GM18868 (cell line): ENCODE measurements around the gene C17orf107.
"Not testable (repeated sequence)": the region's sequence is repeated elsewhere in the genome, so short reads cannot be mapped to it uniquely, and the experiment has no call there.

Source experiments
- ATAC-seq: cut with Tn5 transposase; IDR thresholded peaks from one replicate; pipeline ENCODE4 v1.9.1; 2021; ENCODE audit warnings: mild to moderate bottlenecking, moderate library complexity; ENCODE audit not compliant: unreplicated experiment

Gene C17orf107

DNA sequence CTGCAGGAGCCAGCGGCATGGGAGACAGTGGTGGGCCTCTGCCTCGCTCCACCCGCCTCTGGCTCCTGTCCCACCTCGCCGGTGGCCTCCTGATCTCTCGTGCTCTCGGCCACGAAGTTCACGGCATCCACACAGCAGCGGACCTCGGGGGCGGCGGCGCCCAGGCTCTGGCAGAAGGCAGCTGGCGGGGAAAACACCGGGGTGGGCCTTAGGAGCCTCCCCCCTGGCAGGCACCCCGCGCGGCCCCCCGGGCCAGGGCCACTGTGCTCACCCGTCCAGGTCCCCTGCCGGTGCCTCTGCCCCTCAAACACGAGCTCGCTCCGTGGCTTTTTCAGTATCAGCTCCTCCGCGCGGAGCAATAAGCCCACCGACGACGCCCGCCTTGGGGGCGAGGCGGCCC is 409 bp upstream of the C17orf107 start:
- no peak for ATAC-seq

DNA sequence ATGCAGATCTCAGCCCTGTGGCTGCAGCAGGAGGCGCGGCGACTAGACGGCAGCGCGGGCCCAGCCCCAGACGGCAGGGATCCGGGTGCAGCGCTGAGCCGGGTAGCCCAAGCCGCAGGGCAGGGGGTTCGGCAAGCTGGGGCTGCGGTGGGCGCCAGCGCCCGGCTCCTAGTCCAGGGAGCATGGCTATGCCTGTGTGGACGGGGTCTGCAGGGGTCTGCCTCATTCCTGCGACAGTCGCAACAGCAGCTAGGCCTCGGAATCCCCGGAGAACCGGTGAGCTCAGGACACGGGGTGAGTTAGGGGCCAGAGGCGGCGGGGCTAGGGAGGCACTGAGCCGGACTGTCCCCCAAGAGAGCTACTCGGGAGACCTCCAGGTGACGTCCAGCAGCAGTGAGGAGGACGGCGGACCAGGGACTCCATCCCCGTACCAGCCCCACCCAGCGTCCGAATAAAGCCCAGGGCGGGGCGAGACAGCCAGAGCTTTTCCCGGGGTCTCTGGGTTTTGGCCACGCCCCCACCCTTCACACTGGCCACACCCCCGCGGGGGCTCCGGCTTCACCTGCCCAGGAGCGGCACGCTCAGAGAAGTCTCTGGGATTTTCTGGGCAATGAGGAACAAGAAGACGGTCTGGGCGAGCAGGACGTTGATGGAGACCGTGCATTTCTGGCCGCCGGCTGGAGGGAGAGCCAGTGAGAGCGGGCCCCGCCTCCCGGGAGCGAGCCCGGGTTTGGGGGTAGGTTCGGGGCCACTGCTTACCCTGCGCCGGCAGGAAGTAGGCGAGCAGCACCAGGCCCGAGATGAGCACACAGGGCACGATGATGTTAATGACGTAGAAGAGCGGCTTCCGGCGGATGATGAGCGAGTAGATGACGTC is 1.1 kb downstream of the C17orf107 start:
- ATAC-seq: no peak

DNA sequence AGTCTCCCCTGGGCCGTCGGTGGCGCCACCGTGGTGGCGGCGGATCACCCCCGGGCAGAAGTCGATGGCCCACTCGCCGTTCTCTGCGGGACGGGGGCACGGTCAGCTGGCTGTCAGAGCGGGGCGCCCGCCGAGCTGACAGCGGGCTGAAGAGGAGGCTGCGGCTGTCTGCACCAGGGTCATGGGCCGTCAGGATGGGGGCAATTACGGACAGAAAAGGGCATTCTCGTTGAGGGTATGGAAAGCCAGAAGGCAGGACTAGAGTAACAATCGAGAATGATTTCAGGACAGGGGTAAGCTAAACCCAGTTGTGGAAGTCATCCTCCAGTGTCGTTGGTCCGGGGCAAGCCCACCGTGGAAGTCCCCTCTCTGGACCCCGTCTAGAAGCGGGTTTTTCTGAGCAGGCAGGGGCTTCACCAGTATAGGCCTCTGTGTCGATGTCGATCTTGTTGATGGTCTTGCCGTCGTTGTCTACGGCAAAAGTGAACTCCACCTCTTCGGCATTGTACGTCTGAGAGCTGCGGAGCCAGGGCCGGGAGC is 1.8 kb downstream of the C17orf107 start:
- no peak for ATAC-seq

DNA sequence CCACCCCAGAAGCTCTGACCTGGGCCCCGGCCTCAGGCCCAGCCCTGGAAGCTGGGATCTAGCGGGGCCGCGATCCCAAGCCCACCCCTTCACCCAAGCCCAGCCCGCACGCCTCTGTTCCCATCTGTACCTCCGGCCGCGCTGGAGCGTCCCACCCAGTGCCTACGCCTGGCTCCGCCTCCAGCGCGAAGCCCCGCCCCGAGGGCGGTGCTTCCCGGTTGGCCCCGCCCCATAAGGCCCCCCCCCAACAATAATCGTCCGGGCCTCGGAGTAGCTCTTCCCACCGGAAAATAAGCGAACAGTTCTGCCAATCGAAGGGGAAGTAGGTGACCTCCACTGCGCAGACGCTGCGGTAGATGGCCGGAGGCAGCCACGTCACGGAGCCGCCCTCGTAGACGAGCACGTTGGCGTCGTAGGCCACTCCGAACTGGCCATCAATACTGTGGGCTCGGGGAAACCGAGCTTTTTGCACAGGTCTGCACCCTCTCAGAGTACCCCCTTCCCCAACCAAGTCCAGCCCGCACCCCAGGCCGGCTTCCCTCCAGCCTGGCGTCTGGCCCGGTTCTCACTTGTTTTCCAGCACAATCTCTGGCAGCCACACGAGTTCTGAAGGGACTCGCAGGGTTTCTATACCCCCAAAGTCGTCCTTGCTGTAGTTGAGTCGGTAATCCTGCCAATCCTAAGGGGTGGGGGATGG is 2.5 kb downstream of the C17orf107 start:
- ATAC-seq: no peak

DNA sequence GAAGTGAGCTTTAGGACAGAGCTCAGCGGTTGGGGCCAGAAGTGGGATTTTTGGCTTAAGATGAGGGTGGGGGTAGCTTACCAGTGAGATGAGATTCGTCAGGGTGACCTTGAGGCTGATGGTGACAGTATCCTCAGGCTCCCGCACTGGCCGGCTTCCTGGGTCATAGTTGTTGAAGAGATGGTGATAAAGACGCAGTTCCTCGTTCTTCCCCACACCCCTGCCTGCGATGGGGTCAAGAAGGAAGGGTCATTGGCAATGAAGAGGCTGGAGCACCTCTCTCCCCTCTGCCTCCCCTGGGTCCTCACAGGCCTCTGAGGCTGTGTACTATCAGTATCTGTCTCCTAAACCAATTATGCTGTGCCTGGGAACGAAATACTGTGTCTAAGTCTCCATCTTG is 3.2 kb downstream of the C17orf107 start:
- ATAC-seq: no peak

DNA sequence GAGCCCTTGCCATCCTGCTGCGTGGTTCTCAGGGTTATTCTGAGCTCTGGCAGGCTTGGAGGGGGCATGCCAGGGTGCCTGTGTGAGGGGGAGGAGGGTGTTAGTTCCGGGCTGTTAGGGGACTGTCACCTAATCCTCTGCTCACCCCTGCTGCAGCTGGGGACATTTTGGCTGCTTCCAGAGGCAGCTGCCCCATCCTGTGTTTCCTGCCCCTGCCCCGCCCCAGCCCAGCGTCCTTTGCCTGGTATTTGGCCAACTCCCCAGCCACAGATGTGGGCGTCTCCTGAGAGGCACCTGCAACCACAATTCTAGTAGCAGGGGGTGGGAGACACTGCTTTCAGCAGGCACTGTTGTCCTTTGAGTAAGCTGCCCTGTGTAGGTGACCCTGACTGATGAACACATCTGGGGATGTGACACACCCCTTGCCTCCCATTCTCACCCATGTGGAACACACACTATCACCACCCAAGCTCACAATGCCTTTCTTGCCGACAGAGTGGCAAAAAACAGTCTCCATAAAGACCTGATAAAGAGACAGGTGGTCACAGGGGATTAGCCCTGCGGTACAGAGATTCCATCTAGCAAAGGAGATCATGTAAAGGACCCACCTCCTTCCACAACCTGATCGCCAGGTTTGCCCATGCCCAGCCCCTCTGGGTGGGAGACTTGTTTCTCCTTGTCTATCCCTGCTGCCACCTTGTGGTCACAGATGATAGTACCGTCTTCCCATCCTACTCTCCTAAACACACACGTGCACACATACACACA is 3.9 kb downstream of the C17orf107 start, which contains the start of gene CHRNE:
CHRNE (minus strand) TSS at position 48 of the 768 bp plus-strand sequence; CDS start at position 13, 35 bp downstream.
- no peak for ATAC-seq

DNA sequence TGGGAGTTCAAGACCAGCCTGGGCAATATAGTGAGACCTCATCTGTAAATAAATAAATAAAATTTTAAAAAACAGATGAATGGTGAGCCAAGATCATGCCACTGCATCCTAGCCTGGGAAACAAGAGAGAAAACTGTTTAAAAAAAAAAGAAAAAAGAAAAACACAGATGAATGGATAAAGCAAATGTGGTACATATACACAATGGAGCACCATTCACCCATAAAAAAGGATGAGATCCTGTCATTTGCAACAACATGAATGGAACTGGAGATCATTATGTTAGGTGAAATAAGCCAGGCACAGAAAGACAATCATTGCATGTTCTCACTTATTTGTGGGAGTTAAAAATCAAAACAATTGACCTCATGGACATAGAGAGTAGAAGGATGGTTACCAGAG is 7.3 kb downstream of the C17orf107 start:
- ATAC-seq: not testable (repeated sequence)

DNA sequence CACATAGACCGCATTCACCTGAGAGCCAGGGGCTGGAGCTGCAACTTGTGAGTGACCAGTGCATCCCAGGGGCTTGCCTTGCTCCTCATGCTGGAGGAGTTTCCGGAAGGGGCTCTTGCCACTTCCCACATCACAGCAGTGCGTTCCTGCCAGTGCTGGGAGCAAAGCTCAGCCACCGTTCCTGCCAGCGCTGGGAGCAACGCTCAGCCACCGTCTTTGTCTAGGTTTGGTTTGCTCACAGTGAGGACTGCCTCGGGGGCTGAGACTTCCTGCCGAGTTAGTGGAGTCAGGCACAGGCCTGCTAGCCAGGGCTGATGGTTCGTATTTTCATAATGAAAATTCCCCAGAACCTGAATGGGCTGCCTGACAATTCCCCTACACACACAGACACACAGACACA is 9.0 kb downstream of the C17orf107 start:
- no peak for ATAC-seq

DNA sequence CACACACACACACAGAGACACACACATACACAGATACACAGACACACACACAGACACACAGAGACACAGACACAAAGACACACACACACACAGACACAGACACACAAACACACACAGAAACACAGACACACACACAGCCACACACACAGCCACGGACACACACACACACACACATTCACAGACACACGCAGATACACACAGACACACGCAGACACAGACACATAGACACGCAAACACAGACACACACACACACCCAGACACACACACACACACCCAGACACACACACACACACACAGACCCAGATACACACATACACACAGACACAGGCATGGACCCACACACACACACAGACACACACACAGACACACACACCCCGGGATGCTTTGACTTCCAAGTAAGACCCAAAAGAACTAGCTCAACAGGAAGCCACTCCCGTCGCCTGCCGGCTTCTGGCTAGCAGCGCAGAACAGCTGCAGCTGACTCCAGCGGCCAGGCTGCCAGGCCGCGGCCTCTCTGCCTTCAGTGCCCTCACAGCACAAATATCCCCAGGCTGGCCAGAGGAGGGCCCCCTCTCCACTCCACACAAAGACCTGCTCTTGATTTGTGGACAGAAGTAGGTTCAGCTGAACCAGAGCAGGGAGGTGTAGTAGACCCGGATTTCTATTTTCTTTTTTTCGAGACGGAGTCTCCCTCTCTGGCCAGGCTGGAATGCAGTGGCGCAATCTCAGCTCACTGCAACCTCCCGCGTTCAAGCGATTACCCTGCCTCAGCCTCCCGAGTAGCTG is 9.6 kb downstream of the C17orf107 start:
- ATAC-seq: no peak

DNA sequence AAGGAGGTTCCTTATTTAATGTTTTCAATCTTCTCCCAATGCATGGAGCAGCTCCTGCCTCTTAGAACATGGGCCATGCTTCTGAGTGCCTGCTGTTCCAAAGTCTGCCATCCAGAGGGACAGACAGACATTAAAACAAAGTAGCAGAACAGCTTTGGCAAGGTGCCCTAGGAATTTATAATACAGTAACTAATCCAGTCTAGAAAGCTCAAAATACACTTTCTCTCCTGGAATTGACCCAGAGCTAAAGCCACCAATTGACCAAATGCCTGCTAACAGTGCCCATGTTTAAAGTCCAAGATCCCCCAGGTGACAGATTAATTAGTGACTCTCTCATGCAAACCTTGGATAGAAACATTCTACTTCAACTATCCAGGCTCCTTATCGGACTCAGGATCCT is 14.7 kb downstream of the C17orf107 start:
- no peak for ATAC-seq

DNA sequence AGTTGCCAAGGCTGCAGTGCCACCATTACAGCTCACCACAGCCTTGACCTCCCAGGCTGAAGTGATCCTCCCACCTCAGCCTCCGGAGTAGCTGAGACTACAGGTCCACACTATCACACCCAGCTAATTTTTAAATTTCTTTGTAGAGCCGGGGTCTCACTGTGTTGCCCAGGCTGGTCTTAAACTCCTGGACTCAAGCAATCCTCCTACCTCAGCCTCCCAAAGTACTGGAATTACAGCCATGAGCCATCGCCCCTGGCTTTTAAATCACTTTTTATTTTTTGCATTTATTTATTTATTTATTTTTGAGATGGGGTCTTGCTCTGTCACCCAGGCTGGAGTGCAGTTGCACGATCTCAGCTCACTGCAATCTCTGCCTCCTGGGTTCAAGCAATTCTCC is 15.2 kb downstream of the C17orf107 start:
- not testable (repeated sequence) for ATAC-seq

DNA sequence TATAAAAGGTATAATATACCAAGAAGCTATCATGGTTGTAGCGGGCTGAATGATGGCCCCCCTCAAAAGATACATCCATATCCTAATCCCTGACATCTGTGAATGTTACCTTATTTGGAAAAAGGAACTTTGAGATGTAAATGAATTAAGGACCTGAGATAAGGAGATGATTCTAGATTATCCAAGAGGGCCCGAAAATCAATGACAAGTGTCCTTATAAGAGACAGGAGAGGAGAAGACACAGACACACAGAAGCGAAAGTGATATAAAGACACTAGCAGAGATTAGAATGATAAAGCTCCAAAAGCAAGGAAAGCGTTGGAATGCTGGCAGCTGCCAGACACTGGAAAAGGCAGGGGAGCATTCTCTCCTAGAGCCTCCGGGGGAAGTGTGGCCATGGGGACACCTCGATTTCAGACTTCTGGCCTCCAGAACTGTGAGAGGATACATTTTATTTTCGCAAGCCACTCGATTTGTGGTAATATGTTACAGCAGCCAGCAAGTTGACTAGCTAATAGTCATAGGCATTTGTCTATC is 20.2 kb downstream of the C17orf107 start:
- no peak for ATAC-seq

DNA sequence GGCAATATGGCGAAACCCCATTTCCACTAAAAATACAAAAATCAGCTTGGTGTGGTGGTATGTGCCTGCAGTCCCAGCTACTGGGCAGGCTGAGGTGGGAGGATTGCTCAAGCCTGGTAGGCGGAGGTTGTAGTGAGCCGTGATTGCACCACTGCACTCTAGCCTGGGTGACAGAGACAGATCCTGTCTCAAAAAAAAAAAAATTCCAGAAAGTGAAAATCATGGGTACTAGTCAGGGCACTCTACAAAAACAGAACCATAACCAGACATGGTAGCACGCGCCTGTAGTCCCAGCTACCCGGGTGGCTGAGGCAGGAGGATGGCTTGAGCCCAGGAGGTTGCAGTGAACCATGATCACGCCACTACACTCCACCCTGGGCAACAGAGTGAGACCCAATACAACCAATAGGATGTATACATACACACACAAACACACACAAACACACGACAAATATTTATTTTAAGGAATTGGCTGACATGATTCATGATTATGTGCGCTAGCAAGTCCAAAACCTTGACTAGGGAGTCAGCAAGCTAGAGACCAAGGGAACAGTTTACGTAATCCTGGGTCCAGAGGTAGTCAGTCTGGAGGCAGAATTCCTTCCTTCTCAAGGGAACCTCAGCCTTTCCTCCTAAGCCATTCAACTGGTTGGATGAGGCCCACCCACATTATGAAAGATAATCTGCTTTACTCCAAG is 21.2 kb downstream of the C17orf107 start:
- no peak for ATAC-seq

DNA sequence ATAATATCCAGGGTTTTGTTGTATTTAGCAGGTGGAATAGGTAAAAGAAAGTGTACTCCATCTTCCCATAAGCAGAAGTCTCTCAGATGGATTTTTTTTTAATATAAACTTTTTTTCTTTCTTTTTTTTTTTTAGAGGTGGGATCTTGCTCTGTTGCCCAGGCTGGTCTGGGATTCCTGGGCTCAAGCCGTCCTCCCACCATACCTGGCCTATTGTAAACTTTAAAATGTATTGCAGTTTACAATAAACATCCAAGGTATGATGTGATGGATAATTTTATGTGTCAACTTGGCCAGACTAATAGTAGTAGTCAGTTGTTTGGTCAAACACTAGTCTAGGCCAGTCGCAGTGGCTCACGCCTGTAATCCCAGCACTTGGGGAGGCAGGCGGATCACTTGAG is 22.0 kb downstream of the C17orf107 start:
- no peak for ATAC-seq

DNA sequence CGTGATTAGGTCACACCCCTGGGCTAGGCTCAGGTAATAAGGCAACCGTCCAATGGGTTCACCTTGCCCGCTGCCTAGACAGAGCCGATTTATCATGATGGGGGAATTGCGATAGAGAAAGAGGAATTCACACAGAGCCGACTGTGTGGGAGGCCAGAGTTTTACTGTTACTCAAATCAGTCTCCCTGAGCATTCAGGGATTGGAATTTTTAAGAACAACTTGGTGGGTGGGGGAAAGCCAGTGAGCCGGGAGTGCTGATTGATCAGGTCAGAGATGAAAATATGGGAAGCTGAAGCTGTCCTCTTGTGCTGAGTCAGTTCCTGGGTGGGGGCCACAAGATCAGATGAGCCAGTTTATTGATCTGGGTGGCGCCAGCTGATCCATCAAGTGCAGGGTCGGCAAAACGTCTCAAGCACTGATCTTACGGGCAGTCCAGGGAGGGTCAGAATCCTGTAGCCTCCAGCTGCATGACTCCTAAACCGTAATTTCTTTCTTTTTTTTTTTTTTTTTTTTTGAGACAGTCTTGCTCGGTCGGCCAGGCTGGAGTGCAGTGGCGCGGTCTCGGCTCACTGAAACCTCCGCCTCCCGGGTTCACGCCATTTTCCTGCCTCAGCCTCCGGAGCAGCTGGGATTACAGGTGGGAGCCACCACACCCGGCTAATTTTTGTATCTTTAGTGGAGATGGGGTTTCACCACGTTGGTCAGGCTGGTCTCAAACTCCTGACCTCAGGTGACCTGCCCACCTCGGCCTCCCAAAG is 27.4 kb downstream of the C17orf107 start:
- not testable (repeated sequence) for ATAC-seq

DNA sequence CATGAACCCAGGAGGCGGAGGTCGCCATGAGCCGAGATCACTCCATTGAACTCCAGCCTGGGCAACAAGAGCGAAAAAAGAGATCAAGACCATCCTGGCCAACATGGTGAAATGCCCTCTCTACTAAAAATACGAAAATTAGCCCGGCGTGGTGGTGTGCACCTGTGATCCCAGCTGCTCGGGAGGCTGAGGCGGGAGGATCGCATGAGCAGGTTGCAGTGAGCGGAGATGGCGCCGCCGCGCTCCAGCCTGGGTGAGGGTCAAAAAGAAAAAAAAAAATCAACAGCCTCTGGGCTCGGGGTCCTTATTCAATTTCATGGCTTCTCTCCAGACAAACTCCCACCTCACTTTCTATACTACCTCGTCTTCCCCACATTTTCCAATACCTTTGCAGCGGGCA is 29.5 kb downstream of the C17orf107 start:
- ATAC-seq: no peak

DNA sequence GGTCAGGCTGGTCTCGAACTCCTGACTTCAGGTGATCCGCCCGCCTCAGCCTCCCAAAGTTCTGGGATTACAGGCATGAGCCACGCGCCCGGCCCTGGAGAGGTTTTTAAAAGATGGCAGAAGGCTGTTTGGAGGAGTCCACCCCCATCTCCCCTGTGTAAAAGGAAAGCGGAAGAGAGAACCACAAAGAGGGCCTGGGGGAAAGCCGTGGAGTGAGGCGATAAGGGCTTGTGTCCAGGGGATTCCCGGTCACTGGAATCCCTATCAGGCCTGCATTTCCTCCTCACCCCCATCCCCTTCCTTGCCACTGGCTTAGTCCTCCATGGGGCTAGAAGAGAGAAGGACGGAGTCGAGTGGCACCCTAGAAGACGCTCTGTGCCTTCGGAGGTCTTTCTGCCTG is 32.6 kb downstream of the C17orf107 start, which contains the start of gene GP1BA:
GP1BA (plus strand) TSS at position 315 of the 400 bp plus-strand sequence. CDS start 328 bp downstream, outside the sequence.
- no peak for ATAC-seq

DNA sequence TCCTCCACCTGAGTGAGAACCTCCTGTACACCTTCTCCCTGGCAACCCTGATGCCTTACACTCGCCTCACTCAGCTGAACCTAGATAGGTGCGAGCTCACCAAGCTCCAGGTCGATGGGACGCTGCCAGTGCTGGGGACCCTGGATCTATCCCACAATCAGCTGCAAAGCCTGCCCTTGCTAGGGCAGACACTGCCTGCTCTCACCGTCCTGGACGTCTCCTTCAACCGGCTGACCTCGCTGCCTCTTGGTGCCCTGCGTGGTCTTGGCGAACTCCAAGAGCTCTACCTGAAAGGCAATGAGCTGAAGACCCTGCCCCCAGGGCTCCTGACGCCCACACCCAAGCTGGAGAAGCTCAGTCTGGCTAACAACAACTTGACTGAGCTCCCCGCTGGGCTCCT is 33.4 kb downstream of the C17orf107 start:
- ATAC-seq: no peak

DNA sequence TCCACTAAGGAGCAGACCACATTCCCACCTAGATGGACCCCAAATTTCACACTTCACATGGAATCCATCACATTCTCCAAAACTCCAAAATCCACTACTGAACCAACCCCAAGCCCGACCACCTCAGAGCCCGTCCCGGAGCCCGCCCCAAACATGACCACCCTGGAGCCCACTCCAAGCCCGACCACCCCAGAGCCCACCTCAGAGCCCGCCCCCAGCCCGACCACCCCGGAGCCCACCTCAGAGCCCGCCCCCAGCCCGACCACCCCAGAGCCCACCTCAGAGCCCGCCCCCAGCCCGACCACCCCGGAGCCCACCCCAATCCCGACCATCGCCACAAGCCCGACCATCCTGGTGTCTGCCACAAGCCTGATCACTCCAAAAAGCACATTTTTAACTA is 34.3 kb downstream of the C17orf107 start:
- ATAC-seq: no peak
